Activated T-cell treated with anti-CD3 and anti-CD28 coated beads for 4 hours (primary cell): ENCODE data around the gene TOMM5.
A peak's percentile ranks its signal among the peaks of the same experiment; 100 is the strongest.

ENCODE experiments used
- DNase-seq: peaks from one replicate; pipeline ENCODE4 v3.0.0-alpha.2; 2020

TOMM5 gene

DNA sequence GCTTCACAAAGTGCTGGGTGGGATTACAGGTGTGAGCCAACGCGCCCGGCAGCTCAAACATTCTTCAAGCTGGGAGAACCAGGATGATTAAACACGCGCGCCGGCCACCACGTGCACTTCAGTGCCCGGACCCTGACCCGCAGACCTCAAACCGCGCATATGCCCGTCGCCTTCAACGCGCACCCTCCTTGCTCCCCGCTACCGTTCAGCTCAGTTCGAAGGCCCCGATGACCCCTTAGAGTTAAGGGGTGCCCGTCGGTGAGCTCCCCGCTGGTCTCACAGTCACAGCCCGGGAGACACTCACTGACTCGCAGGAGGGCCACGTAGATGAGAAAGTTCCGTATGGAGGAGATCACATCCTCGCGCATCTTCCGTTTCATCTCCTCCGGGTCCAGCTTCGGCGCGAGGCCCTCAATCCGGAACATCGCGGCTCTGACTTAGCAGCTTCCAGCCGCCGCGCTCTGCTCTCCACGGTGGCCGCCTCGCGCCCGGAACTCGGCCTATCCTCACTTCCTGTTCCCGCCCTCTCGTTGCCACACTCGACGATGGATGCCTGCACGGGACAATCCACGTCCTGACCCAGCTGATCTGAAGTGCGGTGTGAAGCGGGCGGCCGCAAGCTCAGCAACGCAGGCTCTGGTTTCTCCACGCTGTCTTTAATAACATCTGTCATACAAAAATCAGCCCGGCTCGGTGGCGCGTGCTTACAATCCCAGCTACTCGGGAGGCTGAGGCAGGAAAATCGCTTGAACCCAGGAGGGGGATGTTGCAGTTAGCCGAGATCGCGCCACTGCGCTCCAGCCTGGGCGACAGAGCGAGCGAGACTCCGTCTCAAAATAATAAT lies at the start of gene TOMM5:
TOMM5 (minus strand) TSS at position 490 of the 844 bp plus-strand sequence; CDS start at position 425, 65 bp downstream.
- DNase-seq, result peak; percentile 85

DNA sequence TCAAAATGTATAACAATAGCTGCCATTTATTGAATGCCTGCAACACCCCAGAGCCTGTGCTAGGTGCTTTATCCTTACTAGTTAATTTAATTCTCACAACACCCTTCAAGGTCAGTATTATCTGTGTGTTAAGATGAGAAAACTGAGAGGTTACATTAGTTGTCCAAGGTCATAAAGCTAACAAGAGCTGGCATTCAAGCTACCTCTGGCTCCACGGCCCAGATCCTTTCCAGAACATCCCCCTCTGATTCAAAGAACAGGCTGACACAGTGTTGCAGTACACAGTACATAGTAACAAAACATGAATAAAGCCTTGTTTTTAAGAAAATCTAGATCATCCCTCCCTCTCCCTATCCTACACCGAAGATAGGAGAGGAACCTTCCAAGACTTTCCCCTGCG lies 48.9 kb upstream of the TOMM5 start:
- DNase-seq, result no peak

DNA sequence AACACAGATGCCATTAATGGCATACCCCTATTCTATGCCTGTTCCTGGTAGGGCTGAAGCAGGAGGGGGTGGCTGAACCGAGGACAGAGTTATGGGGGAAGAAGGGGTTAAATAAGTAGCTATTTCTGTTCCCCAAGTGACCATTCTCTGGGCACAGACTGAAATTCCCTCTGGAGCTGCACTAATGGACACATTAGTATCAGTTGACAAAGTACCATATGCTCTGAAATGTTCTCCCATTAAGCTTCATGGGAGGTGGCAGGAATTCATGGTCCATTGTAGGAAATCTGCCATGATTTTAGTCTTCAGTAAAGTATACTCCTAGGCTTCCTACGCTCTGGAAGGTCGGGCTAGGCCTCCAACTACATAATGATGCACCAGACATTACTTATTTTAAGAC lies 47.8 kb upstream of the TOMM5 start:
- no peak for DNase-seq

DNA sequence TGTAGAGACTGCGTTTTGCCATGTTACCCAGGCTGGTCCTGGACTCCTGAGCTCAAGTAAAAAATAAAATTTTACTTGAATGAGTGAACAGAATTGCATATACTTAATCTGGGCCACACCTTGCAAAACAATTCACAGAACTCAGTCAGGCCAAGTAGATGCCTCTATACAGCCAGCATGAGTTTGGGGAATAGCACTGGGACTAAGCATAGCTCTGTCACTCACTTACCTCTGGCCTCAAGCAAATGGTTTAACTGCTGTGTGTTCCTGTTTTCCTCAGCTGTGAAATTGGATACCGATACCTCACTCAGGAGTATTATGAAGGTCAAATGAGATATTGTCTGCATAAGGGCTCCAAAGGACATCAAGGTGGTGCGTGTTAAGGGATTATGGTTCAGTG lies 47.4 kb upstream of the TOMM5 start:
- DNase-seq, result no peak

DNA sequence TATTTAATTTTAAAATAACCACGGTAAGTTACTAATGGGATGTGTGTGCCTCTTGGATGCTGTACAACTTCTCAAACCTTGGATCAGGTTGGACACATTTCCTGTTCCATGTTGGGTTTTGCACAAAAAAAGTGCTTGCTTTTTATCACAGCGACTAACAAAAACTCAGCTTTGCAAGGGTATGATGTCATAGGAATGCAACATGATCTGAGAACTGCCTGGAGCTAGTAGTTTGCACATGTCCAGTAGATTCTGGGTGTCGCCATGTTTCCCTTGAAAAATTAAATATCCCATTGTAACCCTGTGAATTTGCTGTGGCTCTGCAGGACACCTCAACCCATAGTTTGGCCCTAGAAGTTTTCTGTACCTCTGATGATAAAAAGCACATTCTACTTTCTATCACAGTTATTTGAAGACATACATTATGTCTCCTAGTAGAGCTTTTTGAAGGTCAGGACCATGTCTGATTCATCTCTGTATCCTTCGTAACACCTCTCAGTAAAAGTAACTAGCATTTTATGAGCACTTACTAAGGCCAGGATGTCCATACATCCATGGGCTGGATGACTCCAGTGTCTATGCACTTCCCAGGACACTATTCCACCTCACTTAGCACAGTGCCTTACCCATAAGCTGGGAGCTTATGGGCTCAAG lies 46.8 kb upstream of the TOMM5 start:
- DNase-seq, result no peak

DNA sequence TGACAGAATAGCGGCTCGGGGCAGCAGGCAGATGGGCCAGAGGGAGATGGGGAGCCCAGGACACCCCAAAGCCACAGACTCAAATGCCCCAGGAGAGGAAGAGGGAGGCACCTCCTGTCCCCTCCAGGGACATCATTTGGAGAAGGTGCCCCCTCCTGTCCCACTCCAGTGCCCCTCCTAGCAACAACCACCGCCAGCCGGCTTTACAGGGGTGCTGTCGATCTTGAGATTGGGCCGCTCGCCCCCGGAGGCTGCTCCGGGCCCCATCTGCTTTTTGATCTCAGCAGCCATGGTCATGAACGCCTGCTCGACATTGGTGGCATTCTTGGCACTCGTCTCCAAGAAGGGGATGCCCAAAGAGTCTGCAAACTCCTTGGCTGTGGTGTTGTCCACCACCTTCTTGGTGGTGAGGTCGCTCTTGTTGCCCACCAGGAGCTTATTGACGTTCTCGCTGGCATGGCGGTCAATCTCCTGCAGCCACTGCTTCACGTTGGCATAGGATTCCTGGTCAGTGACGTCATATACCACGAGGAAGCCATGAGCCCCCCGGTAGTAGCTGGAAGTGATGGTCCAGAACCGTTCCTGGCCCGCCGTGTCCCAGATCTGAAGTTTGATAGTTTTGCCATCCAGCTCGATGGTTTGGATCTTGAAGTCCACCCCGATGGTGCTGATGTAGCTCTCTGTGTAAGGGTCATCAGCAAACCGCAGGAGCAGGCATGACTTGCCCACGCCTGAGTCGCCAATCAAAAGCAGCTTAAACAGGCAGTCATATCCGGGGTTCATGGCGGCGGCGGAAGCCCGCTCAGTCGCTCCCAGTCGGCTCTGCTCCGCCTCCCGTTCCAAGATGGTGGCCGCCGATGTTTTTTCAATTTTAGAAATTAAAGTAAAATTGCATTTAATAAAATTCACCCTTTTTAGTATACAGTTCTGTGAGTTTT lies 44.4 kb upstream of the TOMM5 start:
- no peak for DNase-seq

DNA sequence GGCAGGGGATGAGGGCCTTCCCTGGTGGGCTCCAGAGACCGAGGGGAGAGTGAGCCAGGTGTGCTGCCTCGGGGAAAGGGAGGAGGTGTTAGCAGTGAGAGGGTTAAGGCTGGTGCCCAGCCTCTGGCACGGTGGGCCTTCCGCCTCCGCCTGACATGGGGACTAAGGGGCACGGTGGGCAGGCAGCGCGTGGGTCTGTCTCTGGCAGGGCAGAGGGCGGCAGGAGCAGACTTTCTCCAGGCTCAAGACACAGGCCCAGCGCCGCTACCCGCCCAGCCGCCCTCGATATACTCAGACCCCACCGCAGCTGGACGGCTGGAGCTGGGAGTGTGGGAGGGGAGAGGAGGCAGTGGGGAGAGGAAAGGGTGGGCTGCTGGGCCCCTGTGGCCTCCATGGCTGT lies 43.4 kb upstream of the TOMM5 start:
- DNase-seq, result no peak

DNA sequence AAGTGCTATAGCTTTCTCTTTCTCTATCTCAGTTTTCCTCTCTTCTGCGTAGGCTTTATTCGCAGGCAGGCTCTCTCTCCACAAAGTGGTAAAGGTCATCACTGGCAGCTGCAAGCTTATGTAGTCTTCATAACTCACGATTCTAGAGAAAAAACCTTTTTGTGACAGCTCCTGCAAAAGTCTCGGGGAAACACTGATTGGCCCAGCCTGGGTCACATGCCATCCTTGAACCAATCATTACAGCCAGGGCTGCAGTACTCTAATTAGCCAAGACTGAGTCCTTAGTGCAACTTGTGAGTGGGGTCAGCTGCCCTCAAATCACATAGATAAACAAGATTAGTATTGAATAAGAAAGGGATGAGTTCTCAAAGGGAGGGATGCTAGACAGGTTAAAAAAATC lies 40.1 kb upstream of the TOMM5 start:
- DNase-seq, result no peak

DNA sequence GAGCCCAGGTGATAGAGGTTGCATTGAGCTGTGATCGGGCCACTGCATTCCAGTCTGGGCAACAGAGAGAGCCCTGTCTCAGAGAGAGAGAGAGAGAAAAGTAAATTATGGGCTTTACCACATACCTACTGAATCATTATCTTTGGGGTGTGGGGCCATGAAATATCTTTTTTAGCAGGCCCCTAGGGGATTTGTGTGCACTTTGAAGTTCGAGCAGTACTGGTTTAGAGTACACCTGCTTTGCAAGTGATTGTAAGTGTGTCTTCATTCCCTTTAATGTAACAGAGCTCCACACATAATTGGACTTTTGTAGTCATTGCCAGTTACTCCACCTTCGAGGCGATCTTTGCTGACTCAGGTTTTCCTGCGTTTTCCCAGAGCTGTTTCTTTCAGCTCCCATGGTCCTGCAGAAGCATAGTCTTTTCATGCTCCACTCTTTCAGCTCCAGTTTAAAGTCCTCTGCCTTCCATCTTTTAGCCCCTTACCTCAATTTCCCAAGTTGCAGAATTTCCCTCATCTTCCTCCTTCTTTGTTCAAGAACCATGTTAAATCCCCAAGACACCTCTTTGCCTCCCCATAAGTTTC lies 34.4 kb upstream of the TOMM5 start:
- DNase-seq, result no peak

DNA sequence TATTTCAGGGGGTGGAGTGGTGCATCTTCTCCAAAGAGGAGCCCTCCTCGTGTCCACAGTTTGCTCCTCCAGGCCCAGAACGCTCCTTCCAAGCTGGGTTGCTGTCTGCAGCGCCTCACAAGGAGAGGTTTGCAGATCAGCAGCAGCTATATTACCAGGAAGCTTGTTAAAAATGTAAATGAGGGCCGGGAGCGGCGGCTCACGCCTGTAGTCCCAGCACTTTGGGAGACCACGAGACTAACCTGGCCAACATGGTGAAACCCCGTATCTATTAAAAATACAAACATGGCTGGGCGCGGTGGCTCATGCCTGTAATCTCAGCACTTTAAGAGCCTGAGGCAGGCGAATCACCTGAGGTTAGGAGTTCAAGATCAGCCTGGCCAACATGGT lies 33.4 kb upstream of the TOMM5 start:
- no peak for DNase-seq

DNA sequence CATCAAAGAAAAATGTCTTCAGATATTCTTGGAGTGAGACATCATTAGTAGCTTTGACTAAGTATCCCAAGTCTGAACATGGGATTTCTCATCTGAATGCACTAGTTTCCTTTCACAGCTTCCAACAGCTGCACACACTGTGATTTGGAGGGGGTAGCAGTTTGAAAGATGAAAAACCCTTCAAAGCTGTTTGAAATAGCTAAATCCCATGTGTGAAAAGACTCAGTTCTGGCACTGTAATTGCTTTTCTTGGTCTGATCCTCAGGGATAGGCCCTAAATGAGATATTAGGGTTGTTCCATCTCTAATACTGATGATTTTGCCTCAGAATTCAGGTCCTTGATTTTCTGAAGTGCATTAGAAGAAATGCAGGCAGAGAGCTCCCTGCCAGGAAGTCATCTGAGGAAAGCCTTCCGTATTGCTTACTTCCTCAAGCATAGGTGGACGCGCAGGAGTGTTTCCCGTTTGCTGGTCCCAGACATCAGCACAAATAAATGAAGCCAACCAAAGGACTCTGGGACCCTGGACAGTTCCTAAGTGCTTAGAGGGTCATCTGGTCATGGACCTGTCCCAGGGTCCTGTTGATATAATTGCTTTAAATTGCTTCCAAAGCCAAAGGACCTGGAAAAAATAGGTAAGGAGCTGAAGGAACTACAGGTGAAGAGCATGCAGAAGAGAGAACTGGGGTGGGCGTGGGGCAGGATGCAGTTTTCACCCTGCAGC lies 32.8 kb upstream of the TOMM5 start:
- no peak for DNase-seq

DNA sequence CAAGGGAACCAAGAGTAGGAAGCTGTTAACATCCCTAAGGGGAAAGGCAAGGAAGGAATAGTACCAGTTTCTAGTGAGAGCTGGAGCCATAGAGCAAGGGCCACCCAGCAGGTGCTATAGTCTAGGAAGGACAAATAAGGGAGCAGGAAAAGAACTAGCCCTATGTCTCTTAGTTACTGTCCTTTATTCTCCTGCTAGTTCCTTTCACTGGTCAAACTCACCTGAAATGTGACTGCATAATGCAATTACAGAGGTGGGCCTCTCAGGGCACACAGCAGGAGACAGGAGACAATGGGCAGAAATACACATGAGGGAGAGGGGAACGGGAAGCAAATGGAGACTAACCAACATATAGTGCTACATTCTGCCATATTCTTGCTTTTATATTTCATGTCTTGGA lies 31.7 kb upstream of the TOMM5 start:
- no peak for DNase-seq

DNA sequence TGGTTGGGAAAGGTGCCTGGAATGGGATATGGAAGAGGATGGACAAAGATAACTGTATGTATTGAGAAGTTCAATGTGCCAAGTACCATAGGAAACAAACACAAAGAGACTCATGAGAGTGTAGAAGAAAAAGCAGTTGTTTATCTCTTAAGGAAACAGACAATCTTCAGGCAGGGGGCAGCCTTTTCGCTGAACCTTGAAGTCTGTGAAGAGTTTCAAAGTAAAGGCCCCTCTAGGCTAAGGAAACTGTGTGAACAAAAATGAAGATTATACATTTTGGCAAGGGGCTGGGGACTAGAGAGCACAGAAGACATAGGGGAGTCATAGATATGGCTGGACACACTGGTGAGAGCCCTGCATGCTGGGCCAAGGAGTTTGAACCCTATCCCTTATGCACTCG lies 30.9 kb upstream of the TOMM5 start:
- no peak for DNase-seq

DNA sequence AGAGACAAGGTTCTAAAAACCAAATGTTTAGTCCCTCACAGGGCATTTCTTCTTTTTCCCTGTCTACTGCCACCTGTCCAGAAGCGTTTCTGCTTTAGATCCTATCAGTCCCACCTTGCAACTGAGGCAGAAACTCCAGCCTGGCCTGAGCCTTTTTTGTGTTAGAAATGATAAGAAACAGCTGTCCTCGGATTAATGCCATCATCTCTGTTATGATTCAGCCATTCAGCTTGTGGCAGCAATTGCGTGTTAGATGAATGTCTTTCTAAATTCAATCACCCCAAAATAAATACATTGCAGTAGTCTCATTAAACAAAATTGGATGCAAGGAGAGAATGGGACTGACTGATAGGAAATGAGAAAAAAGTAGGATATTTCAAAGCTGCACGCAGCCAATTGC lies 30.1 kb upstream of the TOMM5 start:
- DNase-seq, result no peak

DNA sequence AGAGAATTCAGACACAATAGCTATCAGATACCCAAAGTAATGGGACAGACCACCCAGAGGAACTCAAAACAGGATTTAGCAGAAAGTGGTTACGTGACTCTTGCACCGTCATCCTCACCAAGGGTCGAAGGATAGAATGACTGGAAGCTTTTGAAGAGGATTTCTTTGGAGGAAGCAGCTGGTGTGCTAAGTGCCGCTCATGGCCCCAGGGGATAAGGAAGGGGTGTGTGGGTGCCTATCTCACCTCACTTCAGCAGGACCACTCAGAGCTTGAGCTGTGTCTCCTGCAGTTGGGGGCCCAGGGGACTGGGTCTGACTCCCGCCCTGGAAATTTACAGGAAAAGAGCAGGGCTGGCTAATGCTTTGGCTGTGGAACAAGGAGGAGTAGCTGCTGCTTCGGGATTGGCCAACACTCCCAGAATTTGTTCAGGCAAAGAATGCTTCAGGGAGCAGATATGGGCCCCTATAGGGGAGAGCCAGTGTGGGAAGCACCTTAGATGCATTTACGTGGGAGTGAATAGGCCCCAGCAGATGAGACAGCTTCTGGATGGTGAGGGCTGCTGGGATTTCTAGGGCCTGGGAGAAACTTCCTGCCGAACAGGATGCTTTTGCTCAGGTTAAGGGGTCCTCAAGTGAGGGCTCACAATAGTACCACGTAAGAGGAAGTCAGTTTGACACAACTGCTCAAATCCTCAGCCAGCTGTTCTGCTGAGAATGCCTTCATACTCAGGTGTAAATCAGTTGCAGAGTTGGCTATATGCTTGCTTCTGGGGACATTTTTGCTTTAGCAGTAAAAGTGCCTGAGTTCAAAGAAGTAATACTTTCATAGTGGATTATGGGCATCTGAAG lies 29.1 kb upstream of the TOMM5 start:
- DNase-seq, result no peak

DNA sequence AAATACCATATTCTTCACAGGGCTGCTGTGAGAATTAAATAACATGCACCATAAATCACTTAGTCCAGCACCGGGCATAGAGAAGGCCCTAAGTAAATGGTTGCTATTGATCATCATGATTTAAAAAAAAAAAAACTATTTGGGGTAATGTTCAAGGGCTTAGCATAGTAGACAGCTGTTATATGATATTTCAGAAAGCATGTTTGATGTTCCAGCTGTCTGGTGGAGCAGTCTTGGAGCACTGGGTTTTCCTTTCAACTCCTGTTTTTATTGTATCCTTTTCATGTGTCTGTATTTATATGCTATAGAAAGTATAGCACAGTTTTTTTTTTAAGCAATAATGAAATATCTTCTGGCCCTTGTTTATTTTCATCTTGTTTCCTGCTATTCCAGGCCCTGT lies 28.0 kb upstream of the TOMM5 start:
- DNase-seq, result no peak

DNA sequence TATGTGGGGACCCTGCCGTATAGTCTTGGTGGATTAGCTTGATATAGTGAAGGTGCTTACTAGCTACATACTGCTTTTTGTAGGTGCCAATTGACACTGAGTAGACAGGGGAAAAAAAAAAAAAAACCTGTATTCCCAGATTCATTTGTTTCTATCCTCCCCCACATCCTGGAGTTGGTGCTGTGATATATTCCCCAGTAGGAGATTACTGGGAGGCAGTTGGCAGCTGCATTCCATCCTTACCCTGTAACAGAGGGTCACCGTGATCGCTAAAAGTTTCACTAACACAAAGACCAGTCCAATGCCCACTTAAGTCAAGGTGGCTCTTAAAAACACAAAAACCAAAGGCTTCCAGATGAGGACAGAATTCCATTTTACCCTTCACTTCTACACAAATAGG lies 27.4 kb upstream of the TOMM5 start:
- no peak for DNase-seq

DNA sequence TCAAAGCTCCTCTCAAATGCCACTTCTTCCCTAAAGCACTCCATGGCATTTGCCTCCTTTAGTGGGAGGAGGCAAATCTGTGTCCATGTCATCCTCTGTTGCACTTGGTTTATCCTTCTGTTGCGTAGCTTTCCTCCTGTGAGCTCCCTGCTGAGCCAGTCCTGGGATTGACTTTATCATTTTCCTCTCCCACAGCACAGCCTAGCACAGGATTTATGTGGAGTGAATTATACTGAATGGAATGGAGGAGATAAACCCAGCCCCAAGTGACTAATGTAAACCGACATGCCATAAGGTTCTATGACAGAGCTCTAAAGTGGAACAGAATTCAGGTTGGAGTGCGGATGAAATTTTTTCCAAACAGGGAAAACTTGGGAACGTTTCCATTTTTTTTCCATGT lies 26.4 kb upstream of the TOMM5 start:
- no peak for DNase-seq

DNA sequence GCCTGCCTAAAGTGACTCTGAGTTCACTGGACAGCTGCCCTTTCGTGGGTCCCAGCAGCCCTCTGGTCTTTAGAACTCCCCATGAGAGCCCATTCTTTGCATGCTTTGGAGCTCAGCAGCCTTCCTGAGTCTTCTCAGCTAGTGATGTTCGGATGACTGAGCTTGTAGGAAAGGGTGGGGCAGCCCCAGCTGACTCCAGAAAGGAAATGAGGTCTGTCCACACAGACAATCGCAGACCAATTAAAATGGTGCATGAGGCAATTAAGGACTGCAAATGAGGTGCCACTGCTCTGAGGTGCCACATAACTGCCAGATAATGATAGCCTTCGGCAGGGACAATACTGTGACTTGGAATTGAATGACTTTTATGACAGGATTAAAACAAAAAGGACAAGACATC lies 25.4 kb upstream of the TOMM5 start:
- DNase-seq, result no peak

DNA sequence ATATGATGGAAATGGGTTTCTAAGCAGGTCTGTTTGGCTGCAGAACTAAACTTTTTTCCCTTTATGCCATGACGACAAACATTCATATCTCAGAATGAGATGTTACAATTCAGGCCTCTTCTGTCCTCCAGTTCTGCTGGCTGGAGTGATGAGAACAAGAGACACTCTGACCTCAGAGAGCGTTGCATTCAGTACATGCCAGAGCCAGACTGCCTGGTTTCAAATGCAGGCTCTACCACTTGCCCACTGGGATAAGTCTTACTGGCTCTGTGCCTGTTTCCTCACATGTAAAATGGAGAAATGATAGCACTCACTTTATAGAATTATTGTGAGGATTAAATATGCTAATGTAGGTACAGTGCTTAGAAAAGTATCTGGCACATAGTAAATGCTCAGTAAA lies 24.8 kb upstream of the TOMM5 start:
- no peak for DNase-seq

DNA sequence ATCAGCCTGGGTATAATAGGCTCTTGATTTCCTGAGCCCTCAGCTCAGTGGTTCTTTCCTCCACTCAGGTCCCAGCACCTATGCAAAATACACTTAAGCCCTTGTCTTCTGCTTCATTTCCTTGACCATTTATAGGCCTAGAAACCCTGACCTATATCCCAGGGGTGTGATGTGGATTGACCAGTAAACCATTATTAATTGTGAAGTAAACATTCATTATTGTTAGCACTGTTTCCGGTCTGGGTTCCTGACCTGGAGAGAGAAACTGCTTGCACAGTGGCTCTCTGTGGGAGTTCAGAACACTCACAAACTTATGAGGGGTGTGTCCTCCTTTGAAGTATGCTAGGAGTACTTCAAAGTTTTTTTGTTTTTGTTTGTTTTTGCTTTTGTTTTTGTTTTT lies 19.6 kb upstream of the TOMM5 start:
- DNase-seq, result no peak

DNA sequence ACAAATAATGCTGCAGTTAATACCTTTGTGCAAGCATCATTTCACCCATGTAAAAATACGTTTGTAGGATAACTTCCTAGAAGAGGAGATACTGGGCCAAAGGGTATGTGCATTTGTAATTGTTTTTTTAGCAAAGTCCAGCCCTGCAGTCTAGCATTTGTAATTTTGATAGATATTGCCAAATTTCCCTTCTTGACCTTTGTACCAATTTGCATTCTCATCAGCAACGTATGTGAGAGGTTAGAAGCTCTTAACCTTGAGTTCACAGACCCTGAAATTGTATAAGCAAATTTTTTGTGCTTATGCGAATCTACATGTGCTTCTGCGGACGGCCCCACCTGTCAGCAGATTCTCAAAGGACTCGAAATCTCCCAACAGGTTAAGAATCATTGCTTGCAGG lies 18.6 kb upstream of the TOMM5 start:
- no peak for DNase-seq
